NCI-H2107 treated with DMSO at 0.1 percent for 48 hours (cell line): Measurements from ENCODE around the gene CRIP1.
A peak's percentile ranks its signal among the peaks of the same experiment; 100 is the strongest.

ENCODE experiments used
- DNase-seq: peaks from one replicate; lab custom pipeline; 2025; ENCODE audit not compliant: unreplicated experiment; lab: John Stamatoyannopoulos, UW

Gene CRIP1

GRCh38 chr14:105450864-105451720 is 35.6 kb upstream of the CRIP1 start:
- DNase-seq: peak; percentile 32

- DNase-seq: no peak
Observed at GRCh38 chr14:105452963-105453362, 33.7 kb upstream of the CRIP1 start.

GRCh38 chr14:105453847-105454246 is 32.8 kb upstream of the CRIP1 start:
- DNase-seq: no peak

GRCh38 chr14:105455086-105455640 is 31.5 kb upstream of the CRIP1 start:
- no peak for DNase-seq

GRCh38 chr14:105455766-105456660 is 30.7 kb upstream of the CRIP1 start:
- DNase-seq: no peak

- DNase-seq: no peak
Observed at GRCh38 chr14:105456736-105457617, 29.7 kb upstream of the CRIP1 start.

- DNase-seq: no peak
Observed at GRCh38 chr14:105458010-105458409, 28.7 kb upstream of the CRIP1 start.

GRCh38 chr14:105458571-105458970 is 28.1 kb upstream of the CRIP1 start:
- DNase-seq: no peak

- no peak for DNase-seq
Observed at GRCh38 chr14:105460116-105460515, 26.6 kb upstream of the CRIP1 start.

- DNase-seq: no peak
Observed at GRCh38 chr14:105460616-105461015, 26.1 kb upstream of the CRIP1 start.

GRCh38 chr14:105461903-105462302 is 24.8 kb upstream of the CRIP1 start:
- no peak for DNase-seq

- no peak for DNase-seq
Observed at GRCh38 chr14:105464501-105464900, 22.2 kb upstream of the CRIP1 start.

GRCh38 chr14:105465209-105466031 is 21.3 kb upstream of the CRIP1 start:
- peak; percentile 40 for DNase-seq

- DNase-seq: no peak
Observed at GRCh38 chr14:105466531-105467248, 20.0 kb upstream of the CRIP1 start.

GRCh38 chr14:105467249-105467941 is 19.3 kb upstream of the CRIP1 start:
- no peak for DNase-seq

GRCh38 chr14:105467942-105468471 is 18.7 kb upstream of the CRIP1 start:
- no peak for DNase-seq

GRCh38 chr14:105468621-105469241 is 18.0 kb upstream of the CRIP1 start:
- no peak for DNase-seq
